HG03469 (cell line): ENCODE results near the gene PRKCZ.
"Not testable (repeated sequence)": the region's sequence is repeated elsewhere in the genome, so short reads cannot be mapped to it uniquely, and the experiment has no call there.

Source experiments
- ATAC-seq: cut with Tn5 transposase; IDR thresholded peaks from one replicate; pipeline ENCODE4 v1.9.1; 2021; ENCODE audit warnings: mild to moderate bottlenecking, moderate library complexity, moderate number of reproducible peaks; ENCODE audit not compliant: unreplicated experiment

The PRKCZ gene

DNA sequence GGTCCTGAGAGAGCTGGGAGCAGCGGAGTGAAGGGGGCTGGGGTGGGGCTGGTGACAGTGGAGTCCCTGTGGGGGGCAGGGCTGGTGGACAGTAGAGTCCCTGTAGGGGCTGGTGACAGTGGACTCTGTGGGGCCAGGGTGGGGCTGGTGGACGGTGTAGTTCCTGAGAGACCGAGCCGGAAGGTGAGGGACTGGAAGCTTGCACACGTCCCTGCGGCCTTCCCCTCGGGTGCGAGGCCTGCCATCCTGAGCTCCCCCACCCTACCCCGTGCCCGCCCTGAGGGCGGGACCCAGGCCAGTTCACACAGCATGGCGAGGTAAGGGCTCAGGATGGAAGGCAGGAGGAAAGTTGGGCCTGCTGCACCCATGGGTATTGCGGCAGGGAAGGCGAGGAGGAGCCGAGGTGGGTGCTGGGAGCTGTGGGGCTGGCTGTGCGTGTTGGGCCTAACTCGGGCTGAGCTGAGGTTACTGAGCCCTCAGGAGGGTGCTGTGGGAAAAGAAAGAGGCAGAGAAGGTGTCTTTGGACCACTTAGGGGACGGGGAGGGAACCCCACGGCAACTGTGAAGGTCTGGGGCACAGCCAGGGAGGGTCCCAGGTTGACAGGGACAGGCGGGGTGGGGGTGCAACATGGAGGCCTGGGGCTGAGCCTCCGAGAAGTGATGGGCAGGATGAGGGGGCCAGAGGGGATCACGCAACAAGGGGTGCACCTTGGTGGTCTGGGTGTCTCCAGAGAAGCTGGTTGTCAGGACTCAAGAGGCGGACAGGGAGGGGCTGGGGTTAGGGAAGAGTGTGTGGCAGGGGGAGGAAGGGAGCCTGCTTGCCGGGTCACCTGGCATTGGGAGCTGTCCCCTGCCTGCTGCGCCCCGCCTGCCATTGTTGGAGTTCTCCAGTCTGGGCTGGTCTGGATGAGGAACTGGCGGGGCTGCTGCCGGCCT lies 60.8 kb downstream of the PRKCZ start:
- no peak for ATAC-seq

DNA sequence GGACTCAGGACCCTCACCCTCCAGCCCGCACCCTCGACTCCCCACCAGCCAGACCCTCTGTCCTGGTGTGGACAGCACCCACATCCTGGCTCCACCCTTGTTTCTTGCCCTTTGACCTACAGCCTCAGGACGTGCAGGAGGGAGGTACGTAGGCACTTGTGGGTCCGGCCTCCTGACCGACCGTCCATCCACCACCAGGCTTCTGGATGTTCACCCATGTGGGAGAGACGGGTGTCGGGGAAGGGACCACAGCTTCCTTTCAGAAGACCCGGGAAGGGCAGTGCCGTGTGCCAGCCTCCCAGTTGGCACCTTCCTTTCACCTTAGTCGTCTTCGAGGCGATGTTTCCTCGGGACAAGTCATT lies 61.4 kb downstream of the PRKCZ start:
- ATAC-seq, result no peak

DNA sequence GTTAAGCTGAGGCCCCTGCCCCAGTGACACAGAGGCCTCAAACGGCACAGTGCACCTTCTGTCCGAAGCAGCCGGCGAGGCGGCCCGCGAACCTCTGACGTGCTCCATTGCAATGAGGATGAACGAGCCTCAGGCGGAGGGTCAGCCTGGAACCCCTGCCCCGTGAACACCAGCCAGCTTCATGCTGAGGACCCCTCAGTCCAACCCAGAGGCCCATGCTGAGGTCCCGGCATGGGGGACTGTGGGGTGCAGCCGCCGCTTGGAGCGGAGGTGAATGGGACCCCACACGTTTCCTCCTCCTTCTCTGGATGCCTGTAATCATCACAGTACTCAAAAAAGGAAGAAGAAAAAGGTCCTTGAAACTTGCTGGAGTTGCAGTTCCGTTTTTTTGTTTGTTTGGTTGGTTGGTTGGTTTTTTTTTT lies 62.1 kb downstream of the PRKCZ start:
- no peak for ATAC-seq

DNA sequence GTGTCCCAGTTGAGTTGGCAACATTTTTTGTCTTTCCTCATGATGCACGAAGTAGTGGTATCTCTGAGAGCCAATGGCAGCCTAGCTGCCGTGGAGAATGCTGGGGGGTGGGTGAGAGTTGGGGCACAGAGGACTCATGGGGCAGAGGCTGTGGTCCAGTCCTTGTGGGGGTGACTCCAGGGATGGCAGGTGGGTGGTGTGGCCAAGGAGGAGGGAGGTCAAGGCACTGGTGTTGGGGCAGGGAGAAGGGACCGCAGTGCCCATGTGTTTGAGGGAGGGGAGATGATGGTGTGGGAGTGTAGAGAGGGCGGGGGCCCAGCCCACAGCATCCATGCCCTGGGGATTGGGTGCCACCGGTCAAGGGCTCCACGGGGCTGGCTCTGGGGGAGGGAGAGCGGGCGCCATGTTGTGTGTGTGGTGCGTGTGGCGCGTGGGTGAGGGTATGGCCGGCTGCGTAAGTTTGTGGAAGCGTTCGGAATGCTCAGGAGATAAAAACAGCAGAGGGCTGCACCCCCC lies 63.5 kb downstream of the PRKCZ start:
- ATAC-seq, result no peak

DNA sequence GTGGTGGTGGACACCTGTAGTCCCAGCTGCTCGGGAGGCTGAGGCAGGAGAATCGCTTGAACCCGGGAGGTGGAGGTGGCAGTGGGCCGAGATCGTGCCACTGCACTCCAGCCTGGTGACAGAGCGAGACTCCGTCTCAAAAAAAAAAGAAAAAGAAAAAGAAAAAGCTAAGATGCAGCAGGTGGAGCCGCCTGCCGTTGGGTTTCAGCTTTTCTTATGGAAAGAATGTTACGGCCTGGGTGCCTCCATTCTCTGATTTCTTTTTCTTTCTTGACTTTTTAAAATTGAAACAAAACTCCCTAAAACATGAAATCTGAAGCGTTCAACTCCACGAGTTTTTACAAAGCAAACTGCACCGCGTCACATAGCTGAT lies 64.4 kb downstream of the PRKCZ start:
- not testable (repeated sequence) for ATAC-seq

DNA sequence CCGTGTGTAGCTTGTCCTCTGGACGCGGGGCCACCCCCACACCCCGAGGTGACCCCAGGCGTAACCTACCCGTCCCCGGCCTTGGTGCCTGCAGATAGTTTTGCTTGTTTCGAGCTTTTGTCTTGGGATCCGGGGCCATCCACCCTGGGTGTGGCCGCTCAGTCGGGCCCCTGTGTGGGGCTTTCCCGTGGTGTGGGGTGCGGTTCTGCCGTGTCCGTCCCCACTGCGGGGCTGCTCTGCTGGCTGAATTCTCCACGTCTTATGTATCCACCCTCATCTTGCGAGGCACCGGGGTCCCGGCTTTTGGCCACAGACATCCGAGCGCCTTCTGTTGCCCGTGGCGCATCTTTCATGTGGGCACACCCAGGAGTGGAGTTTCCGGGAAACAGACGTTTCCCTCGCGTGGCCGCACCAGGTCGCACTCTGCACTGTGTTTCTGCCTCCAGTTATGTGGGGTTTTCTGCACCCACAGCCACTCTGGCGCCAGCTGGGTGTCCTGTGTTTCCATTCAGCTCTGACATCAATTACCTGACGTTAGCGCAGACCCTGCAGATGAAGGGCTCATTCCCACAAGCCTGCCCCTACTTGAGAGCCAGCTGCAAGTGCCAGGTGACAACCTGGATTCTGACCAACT lies 64.9 kb downstream of the PRKCZ start:
- ATAC-seq, result no peak

DNA sequence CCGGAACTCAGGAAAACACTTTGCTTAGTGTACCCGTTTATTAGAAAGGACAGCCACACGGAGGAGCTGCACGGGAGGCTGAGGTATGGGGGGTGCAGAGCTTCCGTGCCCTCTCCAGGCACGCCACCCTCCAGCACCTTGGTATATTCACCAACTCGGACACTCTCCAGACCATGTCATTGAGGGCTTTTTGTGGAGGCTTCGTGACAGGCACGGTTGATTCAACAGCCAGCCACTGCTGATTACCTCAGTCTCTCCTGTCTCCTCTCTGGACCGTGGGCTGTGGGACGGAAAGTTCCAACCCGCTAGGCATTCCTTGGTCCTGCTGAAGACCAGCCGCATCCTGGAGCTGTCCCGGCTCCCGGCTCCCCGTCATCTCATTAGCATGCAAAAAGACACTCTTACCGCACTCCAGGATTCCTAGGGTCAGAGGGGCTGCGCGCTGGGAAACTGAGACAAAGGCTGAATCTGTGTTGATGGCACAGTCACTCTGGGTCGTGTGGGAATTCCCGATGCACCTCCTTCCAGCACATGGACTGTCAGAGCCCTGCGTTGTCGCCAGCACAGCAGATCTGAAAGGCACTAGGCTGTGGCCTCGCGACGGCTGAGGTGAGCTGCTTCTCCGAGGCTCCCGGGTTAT lies 65.6 kb downstream of the PRKCZ start:
- ATAC-seq, result no peak

DNA sequence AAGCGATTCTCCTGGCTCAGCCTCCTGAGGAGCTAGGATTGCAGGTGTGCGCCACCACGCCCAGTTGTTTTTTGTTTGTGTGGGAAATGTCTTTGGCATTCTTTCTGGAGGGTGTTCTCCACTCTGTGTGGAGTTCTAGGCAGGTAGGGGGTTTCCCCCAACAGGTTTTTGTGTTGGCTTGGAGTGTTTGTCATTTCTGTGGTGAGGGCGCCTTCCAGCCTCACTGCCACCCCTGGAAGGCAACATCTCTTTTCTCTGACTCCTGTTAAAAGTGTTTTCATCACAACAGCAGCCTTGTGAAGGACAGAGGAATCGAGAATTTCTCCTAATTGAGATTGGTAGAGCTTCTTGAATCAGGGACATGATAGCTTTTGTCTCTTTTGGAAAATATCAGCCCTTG lies 69.7 kb downstream of the PRKCZ start:
- ATAC-seq, result no peak

DNA sequence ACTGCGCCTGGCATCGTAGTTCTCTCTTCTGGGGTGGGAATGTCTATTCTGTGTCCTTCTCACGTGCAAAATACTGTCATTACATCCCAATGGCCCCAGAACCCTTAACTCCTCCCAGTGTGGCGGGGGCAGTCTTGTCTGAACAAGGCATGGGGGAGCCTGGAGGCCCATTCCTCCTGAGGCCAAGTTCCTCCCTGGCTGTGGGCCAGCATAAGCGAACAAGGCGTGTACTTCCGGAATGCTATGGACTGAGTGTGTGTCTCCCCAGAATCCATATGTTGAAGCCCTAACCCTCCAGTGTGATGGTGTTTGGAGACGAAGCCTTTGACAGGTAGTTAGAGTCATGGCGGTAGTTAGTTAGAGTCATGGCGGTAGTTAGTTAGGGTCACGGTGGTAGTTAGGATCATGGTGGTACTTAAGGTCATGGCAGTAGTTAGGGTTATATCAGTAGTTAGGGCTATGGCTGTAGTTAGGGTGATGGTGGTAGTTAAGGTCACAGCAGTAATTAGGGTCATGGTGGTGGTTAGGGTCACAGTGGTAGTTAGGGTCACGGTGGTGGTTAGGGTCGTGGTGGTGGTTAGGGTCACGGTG lies 71.0 kb downstream of the PRKCZ start:
- no peak for ATAC-seq

DNA sequence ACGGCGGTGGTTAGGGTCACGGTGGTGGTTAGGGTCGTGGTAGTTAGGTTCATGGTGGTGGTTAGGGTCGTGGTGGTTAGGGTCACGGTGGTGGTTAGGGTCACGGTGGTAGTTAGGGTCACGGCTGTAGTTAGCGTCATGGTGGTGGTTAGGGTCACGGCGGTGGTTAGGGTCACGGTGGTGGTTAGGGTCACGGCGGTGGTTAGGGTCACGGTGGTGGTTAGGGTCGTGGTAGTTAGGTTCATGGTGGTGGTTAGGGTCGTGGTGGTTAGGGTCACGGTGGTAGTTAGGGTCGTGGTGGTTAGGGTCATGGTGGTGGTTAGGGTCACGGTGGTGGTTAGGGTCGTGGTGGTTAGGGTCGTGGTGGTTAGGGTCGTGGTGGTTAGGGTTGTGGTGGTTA lies 71.6 kb downstream of the PRKCZ start:
- ATAC-seq, result not testable (repeated sequence)

DNA sequence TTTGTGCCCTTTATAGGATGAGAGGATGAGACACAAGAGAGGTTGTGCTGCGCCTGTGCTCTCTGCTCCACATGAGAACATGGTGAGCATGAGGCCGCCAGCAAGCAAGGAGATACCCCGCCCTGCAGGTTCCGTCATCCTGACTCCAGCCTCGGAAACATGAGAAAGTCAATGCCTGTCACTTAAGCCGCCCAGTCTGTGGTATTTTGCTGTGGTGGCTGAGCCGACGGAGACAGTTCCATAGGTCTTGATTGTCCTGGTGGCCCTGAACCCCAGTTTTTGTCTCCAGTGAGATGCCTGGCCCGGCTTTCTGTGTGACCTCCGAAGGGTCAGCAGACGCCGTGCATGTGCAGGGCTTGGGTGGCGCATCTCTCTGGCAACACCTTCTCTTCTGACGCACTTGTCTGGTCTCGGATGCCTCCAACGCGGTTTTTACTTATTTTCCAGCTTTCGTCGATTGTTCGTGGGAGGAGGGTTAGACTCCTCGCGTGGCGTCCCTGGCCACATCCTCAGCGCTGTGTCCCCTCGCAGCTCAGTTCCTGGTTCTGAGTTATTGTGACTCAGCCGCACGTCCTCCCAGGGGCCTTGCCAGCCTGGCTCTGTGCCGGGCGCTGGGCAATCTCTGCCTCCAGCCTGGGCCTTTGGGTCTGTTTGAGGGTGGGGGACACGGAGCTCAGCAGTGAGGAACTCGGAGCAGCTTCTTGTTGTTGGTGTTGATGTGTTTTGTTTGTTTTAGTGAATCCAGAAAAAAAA lies 74.4 kb downstream of the PRKCZ start:
- no peak for ATAC-seq

DNA sequence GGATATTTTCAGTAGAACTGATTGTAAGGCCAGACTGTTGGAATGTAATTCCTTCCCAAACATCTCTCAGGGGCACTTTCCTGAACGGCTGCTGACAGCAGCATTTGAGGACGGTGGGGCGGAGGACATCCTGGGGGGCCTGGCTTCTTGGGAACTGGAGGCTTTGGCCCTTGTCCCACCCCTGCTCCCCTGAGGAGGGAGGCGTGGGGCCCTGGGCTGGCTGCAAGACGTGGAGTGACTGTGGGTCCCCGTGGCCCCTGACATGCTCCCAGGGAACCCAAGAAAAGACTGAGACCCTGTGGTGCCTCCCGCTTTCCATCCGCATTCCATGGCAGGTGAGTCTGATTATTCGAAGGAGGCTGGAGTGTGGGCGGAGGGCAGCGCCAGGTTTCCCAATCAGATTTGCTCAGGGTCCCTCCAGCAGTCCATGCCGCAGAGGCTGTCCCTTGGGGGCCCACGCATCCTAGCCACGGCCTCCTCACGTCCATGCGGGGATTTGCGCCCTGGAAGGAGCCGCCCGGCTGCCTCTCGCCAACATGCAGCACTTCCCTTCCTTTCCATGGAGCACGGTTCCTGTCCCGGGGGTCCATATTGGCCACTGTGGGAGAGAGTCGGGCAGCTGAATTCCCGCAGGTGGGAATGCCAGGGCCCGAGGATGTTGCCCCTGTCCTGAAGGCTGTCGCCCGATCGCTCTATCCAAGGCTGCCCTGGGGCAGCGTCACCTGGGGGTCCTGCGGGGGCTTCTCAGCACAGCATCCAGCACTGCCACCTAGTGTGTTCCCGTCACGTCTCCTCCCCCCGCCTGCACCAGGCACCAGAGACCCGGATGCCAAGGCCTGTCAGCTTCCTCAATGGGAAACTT lies 75.4 kb downstream of the PRKCZ start:
- no peak for ATAC-seq

DNA sequence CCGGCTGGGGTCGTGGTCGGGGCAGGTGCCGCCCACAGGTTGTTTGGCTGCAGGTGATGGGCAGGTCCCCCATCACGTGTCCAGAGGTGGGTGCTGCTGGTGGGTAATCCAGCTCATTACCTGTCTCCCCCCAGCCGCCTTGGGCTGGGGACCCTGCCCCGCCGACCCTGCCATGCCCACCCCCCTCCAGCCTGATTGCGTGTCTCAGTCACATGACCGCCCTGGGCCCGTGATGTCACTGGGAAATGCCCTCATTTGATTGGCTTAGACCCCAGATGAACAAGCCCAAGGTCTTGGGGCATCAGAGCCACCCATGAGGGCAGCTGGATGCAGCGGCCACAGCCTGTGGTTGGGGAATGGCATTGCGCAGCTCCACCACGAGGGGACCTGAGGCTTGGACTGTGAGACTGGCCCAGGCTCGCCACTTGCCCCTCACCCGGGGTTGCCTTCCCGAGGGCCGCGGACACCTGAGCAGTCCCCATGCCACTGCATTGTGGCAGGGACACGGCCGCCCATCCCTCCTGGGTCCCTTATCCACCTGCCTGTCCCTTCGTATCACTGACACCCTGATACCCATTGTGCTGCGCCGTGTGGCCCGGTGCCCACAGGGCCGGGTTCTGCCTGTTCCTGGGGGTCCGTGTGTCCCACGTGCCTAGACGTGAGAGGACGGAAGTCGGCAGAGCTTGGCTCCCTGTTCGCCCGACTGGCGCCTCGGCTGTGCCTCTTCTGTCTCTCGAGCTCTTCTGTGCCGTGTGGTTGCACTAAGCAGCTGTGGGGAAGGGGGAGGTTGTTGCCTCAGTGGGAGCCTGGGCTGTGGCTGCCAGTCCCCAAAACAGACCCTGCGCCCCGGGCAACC lies 76.3 kb downstream of the PRKCZ start:
- no peak for ATAC-seq

DNA sequence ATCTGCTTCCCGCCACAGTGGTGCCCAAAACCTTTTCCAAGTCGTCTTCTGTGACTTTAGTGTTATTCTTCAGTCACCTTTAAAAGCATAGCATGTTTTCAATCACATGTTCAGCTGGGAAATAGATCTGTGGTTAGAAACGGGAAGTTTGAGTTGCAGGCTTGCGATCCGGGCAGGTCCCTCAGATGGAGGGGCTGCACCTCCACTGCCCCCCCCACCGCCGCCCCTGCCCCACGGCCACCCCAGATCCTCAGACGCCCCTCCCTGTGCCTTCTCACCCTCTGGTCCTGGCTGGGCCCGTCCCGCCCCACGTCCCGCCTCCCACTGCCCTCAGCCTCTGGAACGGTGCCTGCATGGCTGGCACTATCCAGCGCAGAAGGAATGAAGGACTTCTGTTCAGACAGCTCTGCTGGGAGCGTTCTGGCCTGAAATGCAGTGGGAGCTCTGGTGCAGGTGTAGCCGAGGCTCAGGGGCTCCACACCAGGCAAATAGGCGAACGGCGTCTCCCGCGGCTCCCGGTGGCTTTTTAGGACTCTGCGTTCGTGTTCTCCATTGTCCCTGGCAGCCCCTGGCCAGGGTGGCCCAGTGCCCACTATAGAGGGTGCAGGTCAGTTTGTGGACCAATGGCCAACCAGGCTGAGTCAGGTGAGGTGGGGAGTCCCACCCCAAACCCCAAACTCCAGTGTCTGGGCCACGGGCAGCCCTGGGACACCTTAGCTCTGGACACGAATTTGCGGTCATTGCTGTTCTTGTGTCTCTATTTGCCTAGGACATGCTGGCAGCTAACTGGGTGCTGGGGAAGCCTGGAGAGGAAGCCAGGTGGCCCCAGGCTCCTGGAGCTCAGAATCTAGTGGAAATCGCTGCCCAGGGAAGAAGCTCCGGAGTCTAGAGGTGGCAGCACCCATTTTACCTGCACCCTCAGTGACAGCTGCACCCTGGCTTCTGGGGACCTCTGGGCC lies 77.3 kb downstream of the PRKCZ start:
- ATAC-seq, result no peak

DNA sequence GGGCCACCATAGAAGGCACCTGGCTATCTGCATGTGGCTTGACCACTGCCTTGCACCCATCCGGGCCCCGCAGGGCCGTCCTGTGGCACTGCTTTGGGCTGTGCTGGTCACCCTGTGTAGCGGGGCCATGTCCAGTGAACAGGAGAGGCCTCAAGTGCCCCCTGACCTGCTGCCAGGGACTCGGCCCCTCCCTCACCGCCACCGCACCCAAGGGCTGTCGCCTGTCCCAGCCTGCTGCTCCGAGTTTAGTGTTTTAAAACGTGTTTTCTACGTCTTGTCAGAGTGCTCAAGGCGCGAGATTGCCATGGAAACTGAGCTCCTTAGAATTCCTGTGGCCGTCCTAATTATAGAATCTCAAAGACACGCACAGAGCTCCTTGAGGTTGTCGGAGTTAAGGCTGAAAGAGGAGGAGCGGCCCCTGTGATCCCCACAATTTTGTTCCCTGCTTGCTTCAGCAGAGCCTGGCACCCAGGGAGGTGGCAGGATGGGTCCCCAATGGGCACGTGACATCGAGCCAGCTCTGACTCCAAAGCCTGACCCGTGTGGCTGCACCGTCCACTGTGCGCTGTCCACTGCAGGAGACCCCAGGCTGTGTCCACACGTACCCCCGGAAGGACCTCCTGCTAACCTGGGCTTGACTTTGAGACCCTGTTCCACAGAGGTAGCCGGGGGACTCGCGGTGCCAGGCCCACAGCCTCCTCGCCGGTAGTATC lies 78.1 kb downstream of the PRKCZ start:
- ATAC-seq, result no peak

DNA sequence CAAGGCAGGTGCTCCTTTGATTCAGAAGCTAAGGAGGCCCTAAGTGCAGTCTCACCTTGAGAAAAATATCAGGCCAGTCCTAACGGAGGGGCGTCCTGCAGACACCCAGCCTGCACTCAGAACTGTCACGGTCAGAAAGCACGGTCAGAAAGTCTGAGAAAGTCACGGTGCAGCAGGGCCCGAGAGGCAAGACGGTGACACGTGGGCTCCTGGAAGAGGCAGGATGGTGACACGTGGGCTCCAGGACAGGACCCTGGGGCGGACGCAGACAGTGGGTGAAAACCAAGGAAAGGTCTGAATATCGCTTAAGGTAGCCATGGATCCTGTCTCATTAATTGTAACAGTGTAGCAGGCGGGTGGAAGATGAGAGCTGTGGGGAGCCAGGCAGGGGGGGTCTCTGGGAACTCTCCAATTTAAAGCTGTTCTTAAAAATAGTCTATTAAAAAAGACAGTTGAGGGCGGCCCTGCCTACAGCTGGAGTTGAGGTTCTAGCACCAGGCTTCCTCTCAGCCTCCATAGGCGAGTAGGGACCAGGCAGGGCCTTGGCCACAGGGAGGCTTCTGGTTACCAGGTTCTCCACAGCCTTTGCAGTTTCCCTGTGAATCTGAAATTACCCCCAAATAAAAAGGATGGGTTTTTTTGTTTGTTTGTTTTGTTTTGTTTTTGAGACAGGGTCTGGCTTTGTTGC lies 79.2 kb downstream of the PRKCZ start:
- no peak for ATAC-seq
